Mesodermal cell (in vitro differentiated cells): ENCODE data around the gene SLC9A1.
A peak's percentile ranks its signal among the peaks of the same experiment; 100 is the strongest.

ENCODE experiments used
- H3K27ac ChIP-seq: 2 replicates; pipeline ENCODE4 v1.7.0; 2013; ENCODE audit warnings: mild to moderate bottlenecking, low read depth, low read length, moderate library complexity; ENCODE audit not compliant: severe bottlenecking
- H3K36me3 ChIP-seq: 2 replicates; pipeline ENCODE4 v1.7.1; 2013; ENCODE audit warnings: mild to moderate bottlenecking, low read length, moderate library complexity; ENCODE audit not compliant: control insufficient read depth, insufficient read depth
- H3K4me1 ChIP-seq: one replicate; pipeline ENCODE4 v1.7.1; 2013; ENCODE audit warnings: mild to moderate bottlenecking, low read length; ENCODE audit not compliant: insufficient read depth, control insufficient read depth, poor library complexity, severe bottlenecking
- H3K4me3 ChIP-seq: 2 replicates; pipeline ENCODE4 v1.7.0; 2013; ENCODE audit warnings: low read length, control low read depth, mild to moderate bottlenecking; ENCODE audit not compliant: insufficient read depth, poor library complexity, severe bottlenecking; ENCODE audit errors: extremely low read depth
- H3K9me3 ChIP-seq: 2 replicates; pipeline ENCODE4 v1.7.1; 2013; ENCODE audit warnings: mild to moderate bottlenecking, low read length, moderate library complexity; ENCODE audit not compliant: control insufficient read depth
- WGBS, 2 experiments: methylation state at CpG; one replicate each; pipeline ENCODE4 v1.1.5; 2013; ENCODE audit warnings: missing lambda C conversion rate in 2 of 2; ENCODE audit not compliant: insufficient coverage in 2 of 2; 5-methylcytosine and 5-hydroxymethylcytosine counted together

Gene SLC9A1

DNA sequence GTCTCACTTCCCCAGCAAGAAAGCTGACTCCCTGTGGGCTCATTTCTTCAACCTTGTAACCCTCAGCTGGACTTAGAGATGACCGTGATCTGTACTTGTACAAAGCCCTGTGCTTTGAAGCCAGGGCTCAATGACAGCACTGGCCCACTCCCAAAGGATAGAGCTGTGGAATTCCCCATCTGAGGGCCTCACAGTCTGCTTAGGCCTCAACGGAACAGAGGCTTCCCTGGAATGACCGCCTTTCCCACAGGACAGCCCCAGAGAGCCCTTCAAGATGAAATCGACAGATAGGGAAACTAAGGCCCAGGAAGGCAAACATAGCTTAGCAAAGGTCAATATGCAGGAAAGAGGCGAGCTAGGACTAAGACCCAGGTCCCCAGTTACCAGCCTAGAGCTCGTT lies 11.5 kb downstream of the SLC9A1 start:
- 97 to 100% methylated on average over 3 to 5 of the region's 6 CpGs for WGBS, 2 experiments
- Histone ChIP-seq H3K4me3 (no peak overlapping the region), H3K4me1 (peaks cover 28% of the 10 kb centered on the region), H3K27ac (no peak overlapping the region), H3K9me3 (no peaks in the 10 kb centered on the region), H3K36me3 (peaks cover 7% of the 10 kb centered on the region)

DNA sequence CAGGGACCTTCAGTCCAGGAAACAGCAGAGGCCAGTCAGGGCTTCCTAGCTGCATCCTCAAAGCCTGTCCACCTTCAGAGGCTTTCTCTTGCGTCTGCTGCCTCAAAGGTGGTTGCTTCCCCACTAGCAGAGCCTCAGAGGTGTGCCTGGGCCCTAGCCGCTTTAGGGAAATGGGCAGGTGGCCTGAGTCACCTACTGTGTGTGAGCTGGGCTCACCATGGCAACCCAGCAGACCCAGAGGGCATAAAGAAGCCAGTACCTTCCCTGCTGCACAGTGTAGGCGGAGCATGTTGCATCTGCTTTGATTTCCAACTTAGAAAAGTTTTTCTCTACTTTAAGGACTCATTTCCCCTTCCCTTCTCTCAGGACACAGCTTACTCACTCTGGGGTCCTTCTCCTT lies 12.5 kb downstream of the SLC9A1 start:
- Histone ChIP-seq H3K36me3 (peaks cover 7% of the 10 kb centered on the region), H3K9me3 (no peaks in the 10 kb centered on the region), H3K4me1 (peaks cover 38% of the 10 kb centered on the region), H3K27ac (no peak overlapping the region), H3K4me3 (no peak overlapping the region)
- 93 to 97% methylated on average over 3 of the region's 3 CpGs for WGBS, 2 experiments

DNA sequence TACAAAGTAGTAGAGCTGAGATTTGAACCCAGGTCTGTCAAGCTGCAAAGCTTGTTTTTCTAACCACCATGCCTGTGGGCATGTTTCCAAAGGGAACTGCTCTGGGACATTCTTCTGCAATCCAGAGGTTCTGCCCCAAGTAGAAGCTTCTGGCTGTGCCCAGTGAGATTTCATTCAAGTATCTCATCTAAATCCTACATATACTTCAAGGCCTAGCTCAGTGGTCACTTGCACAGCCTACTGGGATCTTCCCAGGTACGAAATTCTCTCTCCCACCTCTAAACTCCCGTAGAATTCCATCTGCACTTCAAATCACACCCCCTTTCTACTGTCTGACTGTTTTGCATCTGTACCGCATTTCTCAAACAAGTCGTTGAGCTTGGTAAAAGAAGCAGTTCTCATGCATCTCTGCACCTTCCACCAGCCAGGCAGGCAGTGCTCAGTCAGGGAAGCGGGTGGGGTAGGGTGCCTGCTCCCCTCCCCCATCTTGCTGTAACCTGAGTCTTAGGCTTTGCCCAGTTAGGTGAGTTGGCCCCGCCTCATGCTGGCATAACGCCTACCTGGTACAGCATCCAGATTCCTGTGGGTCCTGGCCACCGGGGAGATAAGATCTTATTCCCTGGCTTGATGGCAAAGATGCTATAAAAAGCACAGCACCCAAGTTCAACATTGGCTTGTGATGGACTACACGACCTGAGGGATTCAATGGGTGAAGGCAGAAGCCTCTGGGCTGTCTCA lies 13.5 kb downstream of the SLC9A1 start:
- H3K4me1 ChIP-seq: peaks cover 46% of the 10 kb centered on the region
- H3K36me3 ChIP-seq: peaks cover 7% of the 10 kb centered on the region
- H3K27ac ChIP-seq: no peak overlapping the region
- no peak overlapping the region for H3K4me3 ChIP-seq
- 84 to 91% methylated on average over 8 to 9 of the region's 9 CpGs for WGBS, 2 experiments
- no peaks in the 10 kb centered on the region for H3K9me3 ChIP-seq

DNA sequence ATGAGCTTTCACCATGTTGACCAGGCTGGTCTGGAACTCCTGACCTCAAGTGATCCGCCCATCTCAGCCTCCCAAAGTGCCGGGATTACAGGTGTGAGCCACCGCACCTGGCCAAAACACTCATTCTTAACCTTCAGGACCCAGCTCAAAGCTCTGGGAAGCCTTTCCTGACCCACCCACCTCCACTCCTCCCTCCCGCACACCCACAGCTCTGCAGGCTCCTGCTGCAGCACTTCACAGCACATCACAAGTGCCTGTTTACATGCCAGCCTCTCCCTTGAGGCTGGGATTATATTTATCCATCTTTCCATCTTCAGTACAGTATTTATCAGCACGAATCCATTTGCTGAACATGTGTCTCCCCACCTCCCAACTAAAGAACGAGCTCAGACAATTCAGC lies 14.9 kb downstream of the SLC9A1 start:
- WGBS, 2 experiments: 91 to 97% methylated on average over 6 of the region's 6 CpGs

DNA sequence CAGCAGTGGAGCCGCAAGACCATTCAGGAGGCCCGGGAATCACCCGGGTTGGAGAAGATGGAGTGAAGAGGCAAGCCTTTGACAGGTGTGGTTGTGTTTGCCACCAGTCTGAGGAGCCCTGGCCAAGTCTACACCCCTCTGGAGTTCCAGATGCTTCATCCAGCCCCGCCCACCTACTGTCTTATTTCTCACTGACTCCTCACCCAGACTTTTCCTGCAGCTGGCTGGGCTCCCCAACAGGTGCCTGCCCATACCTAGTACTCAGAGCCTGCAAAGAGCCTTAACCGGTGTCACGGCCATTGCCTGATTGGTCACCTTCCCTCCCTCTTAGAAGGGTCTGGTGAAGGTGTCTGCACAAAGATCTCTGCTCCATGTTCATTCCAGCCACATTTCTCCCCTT lies 16.0 kb downstream of the SLC9A1 start:
- no peak overlapping the region for H3K4me3 ChIP-seq
- peaks cover 35% of the 10 kb centered on the region for H3K4me1 ChIP-seq
- H3K27ac ChIP-seq: no peak overlapping the region
- no peaks in the 10 kb centered on the region for H3K9me3 ChIP-seq
- peaks cover 21% of the 10 kb centered on the region for H3K36me3 ChIP-seq
- WGBS, 2 experiments: 92 to 98% methylated on average over 6 of the region's 6 CpGs

More for the DNA sequence above, 14.9 kb downstream of the SLC9A1 start:
- Histone ChIP-seq H3K27ac (no peak overlapping the region), H3K9me3 (no peaks in the 10 kb centered on the region), H3K36me3 (peaks cover 17% of the 10 kb centered on the region), H3K4me1 (peaks cover 35% of the 10 kb centered on the region), H3K4me3 (no peak overlapping the region)

DNA sequence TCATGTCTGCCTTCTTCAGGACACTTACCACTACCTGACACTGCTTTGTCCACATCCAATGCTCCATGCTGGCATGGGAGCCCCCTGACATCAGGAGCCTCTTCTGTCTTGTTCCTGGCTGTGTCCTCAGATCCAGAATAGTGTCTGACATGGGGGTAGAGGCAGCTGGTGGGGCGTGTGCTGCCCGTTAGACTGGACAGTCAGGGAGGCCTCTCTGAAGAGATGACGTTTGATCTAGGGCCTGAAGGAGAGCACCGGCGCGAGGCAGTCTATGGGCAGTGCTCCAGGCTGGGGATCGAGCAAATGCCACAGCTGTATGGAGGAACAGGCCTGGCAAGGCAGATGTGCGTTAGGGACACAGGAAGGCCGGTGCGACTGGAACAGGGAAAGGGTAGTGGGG lies 16.6 kb downstream of the SLC9A1 start:
- no peak overlapping the region for H3K27ac ChIP-seq
- H3K9me3 ChIP-seq: no peaks in the 10 kb centered on the region
- WGBS, 2 experiments: 93 to 95% methylated on average over 8 of the region's 10 CpGs
- H3K4me1 ChIP-seq: peaks cover 35% of the 10 kb centered on the region
- H3K4me3 ChIP-seq: no peak overlapping the region
- peaks cover 23% of the 10 kb centered on the region for H3K36me3 ChIP-seq

DNA sequence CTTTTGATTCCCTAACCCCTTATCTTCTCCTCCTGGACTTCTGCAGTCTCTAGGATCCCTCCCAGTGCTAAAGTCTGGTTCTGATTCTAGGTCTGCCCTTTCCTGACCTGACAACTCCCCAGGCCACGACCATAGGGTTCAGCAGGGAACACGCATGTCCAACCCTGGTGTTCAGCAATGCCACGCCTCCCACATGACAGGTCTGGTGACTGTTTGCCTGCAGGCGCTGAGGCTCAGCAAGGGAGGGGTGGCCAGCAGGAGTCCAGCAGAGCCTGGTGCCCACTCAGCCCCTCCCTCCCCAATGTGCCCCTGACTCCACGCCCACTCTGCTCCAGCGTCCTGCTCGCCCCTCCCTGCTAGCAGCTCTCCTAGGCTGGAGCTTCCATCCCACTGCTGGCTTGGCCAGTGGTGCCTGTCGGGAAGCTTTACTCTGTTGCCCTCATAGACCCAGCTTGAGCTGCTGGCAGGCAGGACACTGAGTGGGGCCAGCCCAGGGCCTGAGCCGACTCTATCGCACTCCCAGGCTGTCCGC lies 17.3 kb downstream of the SLC9A1 start:
- H3K27ac ChIP-seq: peak overlapping the region; percentile 37
- peaks cover 34% of the 10 kb centered on the region for H3K4me1 ChIP-seq
- WGBS, 2 experiments: 79 to 83% methylated on average over 8 to 9 of the region's 11 CpGs
- H3K9me3 ChIP-seq: no peaks in the 10 kb centered on the region
- peaks cover 23% of the 10 kb centered on the region for H3K36me3 ChIP-seq
- H3K4me3 ChIP-seq: no peak overlapping the region

DNA sequence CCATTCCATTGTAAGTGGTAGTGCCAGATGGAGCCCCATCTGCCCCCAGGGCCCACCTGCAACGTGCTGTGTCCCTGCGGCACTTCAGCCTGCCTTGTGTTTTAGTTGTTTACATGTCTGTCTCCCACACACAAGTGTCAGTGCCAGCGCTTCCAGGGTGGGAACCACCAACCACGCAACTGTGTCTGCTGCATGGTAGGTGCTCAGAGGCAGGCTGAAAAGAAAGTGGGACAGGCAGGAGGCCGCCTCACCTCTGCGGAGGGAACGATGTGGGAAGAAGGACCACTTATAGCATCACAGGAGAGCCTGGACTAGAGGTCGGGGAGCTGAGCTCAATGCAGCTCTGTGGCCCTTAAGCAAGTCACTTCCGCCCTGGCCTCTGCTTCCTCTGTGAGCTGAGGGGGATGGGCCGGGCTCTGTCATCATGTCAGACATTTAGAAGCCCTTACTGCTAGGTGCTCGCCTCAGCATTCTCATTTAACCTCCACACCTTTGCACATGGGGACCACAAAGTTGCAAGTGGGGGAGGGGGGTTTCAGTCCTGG lies 17.9 kb downstream of the SLC9A1 start:
- 65 to 75% methylated on average over 7 of the region's 11 CpGs for WGBS, 2 experiments
- peak overlapping the region; percentile 37 for H3K27ac ChIP-seq
- no peak overlapping the region for H3K4me3 ChIP-seq
- H3K36me3 ChIP-seq: peaks cover 23% of the 10 kb centered on the region
- H3K9me3 ChIP-seq: no peaks in the 10 kb centered on the region
- H3K4me1 ChIP-seq: peaks cover 33% of the 10 kb centered on the region

DNA sequence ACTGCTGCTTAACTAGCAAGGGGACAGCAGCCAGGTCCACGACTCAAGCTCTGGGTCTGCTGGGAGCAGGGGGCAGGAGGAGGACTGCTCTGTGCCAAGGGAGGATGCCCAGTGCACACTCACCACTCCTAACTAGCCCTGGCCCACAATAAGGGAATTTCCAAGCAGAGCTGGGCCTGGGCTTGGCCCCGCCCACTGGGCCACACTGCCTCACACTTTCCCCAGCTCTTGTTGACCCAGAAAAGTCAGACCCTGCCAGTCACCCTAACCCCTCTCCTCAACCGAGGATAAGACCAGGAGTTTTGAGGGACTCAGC lies 18.7 kb downstream of the SLC9A1 start:
- Histone ChIP-seq H3K4me1 (peaks cover 31% of the 10 kb centered on the region), H3K9me3 (no peaks in the 10 kb centered on the region), H3K27ac (no peak overlapping the region), H3K4me3 (no peak overlapping the region), H3K36me3 (peaks cover 20% of the 10 kb centered on the region)
- 85 to 96% methylated on average over 2 to 3 of the region's 3 CpGs for WGBS, 2 experiments

DNA sequence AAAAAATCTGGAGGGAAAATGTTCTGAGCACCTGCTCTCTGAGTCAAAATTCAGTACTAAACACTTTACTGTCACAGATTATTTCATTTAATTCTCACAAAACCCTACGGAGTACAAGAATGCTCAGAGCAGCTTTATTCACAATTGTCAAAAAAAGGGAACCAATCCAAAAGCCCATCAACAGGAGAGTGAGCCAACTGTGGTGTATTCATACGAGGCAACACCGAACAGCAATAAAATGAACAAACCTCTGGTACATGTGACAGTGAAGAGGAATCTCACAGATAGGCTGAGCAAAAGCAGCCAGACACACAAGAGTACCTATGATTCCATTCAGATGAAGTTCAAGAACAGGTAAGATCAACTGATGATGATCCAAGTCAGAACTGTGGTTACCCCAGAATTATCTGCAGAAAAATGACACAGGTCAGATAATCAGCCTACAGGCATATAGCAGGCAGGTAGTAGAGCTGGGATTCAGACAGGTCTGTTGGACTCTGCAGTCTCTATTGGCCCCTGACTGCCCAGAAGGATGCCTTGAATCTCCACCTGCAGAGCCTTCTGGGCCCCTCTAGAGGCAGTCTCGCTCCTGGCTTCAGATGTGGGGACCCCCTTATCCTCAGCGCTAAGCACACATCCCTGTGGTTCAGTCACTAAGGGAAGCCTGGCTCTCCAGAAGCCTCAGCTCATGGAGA lies 19.2 kb downstream of the SLC9A1 start:
- Histone ChIP-seq H3K9me3 (no peaks in the 10 kb centered on the region), H3K4me1 (peaks cover 31% of the 10 kb centered on the region), H3K36me3 (peaks cover 19% of the 10 kb centered on the region), H3K27ac (no peak overlapping the region), H3K4me3 (no peak overlapping the region)
- 85 to 100% methylated on average over 3 to 4 of the region's 5 CpGs for WGBS, 2 experiments

DNA sequence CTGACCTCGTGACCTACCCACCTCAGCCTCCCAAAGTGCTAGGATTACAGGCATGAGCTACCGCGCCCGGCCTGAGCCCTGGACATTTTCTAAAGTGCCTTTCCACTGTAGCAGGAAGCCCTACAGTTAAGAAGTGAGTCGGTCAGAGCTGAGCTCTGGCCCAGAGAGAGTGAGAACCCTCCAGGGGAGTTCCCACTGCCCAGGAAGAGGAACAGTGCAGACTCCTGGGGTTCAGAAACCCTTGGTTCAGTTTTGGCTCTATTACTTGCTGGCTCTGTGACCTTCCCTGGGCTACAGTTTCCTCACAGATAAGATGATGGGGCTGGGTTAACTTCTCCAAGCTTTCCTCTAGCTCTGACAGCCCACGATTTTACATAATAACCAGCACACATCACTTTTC lies 20.9 kb downstream of the SLC9A1 start:
- 93 to 97% methylated on average over 6 of the region's 6 CpGs for WGBS, 2 experiments
- H3K4me1 ChIP-seq: peaks cover 31% of the 10 kb centered on the region
- H3K4me3 ChIP-seq: no peak overlapping the region
- no peaks in the 10 kb centered on the region for H3K9me3 ChIP-seq
- peaks cover 19% of the 10 kb centered on the region for H3K36me3 ChIP-seq
- H3K27ac ChIP-seq: no peak overlapping the region
